ENCODE measurements around the gene TFB1M. TPM values are rescaled to one million over a fixed set of nuclear protein-coding genes. Genes with fewer than 3 reads are reported as not detected.
"Not testable (repeated sequence)": the region's sequence is repeated elsewhere in the genome, so short reads cannot be mapped to it uniquely, and the experiment has no call there.

The TFB1M gene
- total RNA-seq, 1 donor from 2014 or later, result 19.5 TPM

DNA sequence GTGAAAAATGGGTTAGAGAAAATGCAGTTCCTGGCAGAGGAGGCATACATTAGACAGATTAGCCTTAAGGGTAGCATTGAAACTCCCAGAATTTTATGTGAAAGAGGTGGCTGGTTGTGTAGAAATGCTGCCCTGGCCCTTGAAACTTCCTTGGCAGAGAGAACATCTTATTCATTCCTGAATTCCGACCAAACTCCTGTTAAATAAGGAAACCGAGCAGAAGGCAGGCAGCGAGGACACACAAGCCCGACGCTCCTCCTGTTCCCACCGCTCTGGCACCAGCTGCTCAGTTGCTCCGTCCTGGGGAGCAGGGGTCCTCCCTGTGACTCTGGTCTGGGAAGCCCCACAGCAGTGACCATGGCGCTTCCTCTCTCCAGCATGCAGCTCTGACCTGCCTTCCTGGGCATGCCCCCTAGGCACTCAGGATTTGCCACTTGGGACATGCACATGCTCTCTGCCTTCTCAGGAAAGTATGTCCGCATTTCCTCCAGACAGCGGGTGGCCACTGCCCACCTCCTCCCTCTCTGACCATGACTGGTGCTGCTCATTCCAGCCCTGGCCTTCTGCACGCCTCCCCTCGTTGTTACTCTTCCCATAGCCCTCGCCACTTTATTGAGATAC, 85.6 kb downstream of the TFB1M start:
- intact Hi-C loops (cut with DNase I), result no loop called here
- ATAC-seq (ENCODE audit: poor library complexity) (no peak), DNase-seq (no peak)

DNA sequence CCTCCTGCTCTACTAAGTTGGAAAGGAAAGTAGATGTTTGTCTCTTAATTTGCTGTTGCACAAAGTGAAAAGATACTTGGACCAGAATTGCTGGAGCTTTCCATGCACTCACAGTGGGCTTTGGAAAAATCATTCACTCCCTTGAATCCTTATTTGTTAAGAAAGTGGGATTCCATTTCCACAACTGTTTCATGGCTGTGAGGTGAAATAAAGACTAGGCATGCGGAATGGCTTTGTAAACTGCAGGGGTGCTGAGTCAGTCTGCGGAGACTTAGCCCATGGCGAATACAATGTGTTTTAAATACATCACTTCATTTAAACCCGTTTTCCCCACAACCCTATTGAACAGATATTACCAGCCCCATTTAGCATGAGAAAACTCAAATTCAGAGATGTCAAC, 87.2 kb downstream of the TFB1M start:
- intact Hi-C loops (cut with DNase I), result no loop called here
- ATAC-seq (ENCODE audit: poor library complexity), result no peak

DNA sequence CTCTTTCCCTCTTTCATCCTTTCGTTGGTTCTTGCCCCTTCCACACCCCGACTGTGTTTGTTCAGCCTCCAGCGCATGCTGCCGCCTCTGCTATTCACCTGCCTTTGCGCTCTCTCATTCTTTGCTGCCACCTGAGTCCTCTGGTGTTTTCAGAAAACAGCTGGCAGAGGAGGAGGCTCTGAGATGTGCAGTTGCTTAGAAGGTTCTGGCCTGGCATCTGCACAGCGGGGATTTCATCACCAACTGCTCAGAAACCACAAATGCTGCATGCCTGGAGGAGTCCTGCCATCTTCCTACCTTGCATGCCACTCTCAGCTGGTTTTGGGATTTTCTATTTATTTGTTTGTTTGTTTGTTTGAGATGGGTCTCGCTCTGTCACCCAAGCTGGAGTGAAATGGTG, 89.7 kb downstream of the TFB1M start:
- intact Hi-C loops (cut with DNase I), result no loop called here
- DNase-seq, result no peak
- no peak for ATAC-seq (ENCODE audit: poor library complexity)

More for the DNA sequence above, 87.2 kb downstream of the TFB1M start:
- DNase-seq, result no peak

DNA sequence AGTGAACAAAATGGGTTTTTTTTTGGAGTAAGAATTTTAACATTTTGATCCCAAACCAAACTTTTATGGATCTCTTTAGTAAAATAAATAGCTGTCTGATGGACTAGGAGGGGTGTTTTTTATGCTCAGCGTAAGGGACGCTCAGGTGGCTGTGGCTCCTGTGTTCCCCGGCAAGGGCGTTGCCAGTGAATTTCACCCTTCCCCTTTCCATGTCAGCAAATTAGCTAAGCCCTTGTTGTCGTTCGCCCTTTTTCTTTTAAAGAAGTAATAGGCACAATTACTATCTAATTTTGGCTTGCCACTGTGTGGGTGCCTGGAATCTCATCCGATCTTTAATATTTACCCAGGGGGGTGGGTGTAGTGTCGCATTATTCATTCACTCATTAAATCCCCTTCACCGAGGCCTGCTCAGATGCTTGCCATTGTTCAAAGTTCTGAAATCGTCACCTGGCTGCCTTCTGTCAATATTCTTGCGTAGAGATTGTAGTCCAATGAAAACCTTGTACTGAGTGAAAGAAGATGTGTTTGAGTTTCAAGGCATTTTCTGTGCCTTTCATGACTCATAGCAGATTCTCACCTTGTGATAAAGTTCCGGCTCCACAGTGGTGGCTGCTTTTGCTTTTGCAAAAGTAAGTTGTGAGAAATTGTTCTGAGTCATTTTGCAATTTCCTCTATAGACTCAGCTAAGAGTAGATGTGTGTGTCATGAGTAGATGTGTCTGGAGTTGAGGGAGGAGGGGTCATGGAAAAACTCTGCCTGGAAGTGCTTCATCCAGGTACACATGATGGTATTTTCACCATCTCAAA, 90.4 kb downstream of the TFB1M start:
- intact Hi-C loops (cut with DNase I), result no loop called here
- DNase-seq (no peak), ATAC-seq (ENCODE audit: poor library complexity) (no peak)

DNA sequence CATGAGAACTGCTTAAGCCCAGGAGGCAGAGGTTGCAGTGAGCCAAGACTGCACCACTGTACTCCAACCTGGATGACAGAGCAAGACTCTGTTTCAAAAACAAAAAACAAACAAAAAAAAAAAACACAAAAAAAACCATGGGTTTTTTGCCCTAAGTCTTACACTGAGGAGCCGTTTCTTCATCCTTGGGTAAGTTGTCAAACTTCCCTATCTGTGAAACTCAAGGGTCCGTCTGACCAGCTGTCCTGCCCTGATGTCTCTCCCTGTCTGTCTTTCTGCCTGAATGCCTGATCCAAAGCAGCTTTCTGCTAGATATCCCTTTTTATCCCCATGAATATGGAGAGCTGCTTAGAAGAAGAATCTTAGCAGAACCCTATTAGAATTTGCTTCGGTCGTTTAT, 91.8 kb downstream of the TFB1M start:
- no peak for DNase-seq
- ATAC-seq (ENCODE audit: poor library complexity), result no peak
- intact Hi-C loops (cut with DNase I), result no loop called here

DNA sequence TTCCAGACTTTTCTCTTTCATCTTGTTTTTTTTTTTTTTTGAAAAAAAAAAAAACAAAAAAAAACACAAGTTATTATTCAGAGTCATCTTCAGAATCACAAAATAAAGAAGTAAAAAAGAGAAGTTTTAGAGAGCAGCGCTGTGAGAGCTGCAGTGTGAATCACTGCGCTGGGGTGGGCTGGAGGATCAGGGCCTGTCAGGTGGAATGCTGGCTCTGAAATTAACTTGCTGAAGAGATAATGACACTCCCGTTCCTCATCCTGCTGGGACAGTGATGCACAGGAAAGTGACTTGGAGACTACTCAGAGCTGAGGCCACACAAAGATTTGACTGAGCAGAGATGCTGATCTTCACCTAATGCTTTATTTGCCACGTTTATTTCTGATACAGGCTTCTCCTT, 93.2 kb downstream of the TFB1M start:
- DNase-seq (no peak), ATAC-seq (ENCODE audit: poor library complexity) (no peak)
- intact Hi-C loops (cut with DNase I), result no loop called here

DNA sequence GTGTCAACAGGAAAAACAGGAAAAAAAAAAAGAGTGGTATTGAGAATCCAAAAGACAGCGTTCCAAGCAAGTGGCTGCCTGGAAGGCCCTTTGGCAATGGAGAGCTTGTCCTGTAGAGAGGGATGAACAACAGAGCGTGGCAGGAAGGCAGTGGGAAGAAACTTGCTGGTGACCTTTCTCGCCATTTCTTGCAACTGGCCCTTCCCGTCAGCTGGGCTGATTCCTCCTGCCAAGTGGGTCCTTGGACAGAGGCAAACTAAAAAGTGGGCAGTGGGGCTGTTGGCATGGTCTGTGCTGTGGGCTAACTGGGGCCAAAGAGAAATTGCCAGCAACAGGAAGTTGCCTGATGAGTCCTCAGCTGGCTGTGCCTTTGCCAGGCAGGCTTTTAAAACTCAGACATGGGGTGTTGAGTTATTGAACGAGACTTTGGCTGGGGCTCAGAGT, 94.4 kb downstream of the TFB1M start:
- intact Hi-C loops (cut with DNase I), result no loop called here
- DNase-seq, result no peak
- ATAC-seq (ENCODE audit: poor library complexity), result peak; percentile 73

DNA sequence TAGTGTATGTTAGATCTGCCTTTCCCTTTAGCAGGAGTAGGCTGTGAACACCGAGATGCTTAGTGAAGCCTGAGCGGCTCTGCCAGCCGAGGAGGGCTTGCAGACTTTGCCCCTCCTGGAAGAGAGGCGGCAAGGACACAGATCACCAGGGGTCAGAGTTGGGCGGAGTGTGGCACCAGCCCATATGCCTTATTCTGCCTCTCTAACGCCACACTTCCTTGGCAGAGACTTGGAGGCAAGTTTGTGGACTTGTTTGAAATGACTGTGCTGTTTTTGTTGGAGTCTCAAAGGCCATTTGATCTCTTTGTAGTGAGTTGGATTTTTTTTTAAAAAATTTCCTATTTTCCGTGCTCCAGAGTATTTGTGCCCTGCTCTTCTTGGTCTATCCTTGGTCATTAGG, 95.0 kb downstream of the TFB1M start:
- ATAC-seq (ENCODE audit: poor library complexity), result no peak
- intact Hi-C loops (cut with DNase I), result no loop called here
- no peak for DNase-seq

DNA sequence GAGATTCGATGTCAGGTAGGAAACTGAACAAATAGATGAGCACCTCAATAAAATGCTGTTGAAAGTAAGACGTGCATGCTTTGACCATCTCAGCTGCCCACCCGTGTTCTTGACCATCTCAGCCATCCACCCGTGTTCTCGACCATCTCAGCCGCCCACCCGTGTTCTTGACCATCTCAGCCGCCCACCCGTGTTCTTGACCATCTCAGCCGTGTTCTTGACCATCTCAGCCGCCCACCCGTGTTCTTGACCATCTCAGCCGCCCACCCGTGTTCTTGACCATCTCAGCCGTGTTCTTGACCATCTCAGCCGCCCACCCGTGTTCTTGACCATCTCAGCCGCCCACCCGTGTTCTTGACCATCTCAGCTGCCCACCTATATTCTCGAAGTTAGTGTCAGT, 95.6 kb downstream of the TFB1M start:
- DNase-seq; ATAC-seq (ENCODE audit: poor library complexity); intact Hi-C loops (cut with DNase I): not testable (repeated sequence)

DNA sequence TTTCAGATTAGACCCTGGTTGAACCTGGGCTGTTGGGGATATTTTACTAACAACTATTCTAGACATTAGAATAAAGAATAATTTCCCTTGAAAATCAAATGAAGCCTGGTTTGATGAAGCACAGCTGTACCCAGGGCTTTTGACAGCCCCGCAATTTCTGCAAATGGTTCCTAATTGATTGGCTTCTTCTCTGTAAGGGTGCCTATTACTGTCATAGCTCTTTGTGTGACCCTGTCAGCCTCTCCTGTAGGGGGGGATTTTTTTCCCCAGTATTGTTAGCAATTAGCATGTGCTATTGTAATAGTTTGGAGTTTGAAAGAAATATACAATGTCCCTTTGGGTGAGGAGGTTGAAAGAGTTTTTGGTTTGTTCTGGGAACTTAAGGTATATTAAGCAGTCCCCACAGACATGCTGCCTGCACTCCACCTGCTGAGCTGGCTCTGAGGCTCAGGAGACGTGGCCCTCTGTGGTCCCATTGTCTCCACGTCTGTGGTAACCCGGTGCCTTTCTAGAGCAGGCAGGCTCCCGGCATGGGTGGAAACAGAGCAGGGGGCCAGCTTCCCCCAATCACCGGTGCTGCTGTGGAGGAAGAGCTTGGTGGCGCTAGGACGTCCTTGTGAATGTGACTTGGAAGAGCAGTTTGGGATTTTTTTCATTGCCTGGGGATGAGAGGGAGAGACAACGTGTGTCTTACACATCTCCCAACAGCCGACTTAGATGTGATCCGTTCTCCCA, 97.8 kb downstream of the TFB1M start:
- DNase-seq (no peak), ATAC-seq (ENCODE audit: poor library complexity) (no peak)
- intact Hi-C loops (cut with DNase I), result no loop called here

DNA sequence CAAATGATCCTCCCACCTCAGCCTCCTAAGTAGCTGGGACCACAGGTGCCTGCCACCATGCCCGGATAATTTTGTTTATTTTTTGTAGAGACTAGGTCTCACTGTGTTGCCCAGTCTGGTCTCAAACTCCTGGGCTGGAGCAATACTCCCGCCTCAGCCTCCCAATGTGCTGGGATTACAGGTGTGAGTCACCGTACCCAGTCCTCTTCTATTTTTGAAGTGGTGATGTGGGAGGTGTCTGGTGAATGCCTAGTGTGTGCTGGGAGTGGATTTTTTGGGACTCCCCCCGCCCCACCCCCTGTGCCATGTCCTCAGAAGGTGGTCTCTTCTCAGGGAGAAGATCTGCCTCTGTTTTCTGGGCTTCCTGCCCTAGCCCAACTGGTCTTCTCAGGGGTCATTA, 98.4 kb downstream of the TFB1M start:
- intact Hi-C loops (cut with DNase I), result no loop called here
- DNase-seq (no peak), ATAC-seq (ENCODE audit: poor library complexity) (no peak)

DNA sequence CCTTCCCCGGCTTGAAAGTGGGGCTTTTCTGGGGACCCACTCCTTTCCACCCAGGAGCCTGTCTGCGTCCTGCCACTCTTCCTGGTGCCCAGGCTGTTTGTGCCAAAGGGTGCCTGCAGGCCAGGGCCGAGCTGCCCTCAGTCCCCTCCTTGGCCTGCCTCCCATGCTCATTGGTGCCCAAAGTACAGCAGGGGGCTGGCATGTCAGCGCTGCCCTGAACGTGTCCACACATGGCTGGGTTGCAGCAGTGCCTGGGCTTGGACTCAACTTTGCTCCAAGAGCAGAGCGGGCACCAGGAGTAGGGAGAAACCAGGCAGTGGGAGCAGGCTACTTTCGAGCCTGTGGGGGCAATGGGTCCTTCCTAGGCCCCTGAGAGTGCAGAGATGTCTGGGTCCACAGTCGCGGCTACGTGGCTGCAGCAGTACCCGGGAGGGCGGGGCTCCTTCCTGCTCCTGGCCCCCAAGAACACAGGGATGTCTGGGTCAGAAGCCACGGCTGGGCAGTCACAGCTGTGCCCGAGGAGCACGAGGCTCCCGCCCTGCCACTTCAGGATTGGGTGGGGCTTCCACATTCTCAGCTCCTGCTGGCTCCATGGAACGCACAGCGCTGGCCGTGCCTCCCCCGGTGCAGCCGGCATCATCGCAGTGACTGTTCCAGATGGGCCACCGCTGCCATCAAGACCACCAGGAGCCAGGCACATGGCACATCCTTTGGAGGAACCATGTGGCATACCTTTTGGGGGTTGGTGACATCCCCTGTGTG, 100.5 kb downstream of the TFB1M start:
- intact Hi-C loops (cut with DNase I), result no loop called here
- DNase-seq (no peak), ATAC-seq (ENCODE audit: poor library complexity) (no peak)

DNA sequence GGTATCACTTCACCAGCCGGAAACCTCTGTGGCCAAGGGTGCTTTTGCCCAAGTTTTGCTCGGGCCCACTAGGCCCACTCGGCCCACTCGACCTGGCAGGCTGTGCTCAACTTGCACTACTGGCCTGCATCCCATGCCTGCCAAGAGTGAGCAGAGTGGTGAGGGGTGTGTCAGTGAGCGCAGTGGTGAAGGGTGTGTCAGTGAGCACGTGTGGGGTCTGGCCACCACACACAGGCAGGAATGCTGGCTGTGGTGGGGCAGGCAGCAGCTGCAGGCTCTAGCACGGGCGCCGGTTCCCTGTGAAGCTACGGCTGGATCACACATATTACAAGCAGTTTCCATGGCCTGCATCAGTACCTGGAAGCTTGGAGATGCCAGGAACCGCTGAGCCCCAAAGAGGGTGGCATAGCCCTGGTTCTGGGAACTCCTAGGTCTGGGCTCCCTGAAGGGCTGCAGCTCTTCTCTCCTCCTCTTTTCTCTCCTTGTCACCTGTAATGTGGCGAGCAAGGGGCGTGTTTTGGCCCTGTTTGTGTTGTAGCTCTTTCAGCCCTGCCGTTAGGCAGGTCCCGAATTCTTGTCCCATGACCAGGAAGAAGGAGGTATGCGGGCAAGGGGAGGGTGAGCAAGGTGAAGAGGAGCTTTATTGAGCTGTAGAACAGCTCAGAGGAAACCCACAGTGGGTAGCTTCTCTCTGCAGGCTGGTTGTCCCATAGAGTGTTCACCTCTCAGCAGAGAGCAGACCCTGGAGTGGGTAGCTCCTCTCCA, 101.5 kb downstream of the TFB1M start:
- ATAC-seq (ENCODE audit: poor library complexity) (no peak), DNase-seq (no peak)
- intact Hi-C loops (cut with DNase I), result no loop called here

DNA sequence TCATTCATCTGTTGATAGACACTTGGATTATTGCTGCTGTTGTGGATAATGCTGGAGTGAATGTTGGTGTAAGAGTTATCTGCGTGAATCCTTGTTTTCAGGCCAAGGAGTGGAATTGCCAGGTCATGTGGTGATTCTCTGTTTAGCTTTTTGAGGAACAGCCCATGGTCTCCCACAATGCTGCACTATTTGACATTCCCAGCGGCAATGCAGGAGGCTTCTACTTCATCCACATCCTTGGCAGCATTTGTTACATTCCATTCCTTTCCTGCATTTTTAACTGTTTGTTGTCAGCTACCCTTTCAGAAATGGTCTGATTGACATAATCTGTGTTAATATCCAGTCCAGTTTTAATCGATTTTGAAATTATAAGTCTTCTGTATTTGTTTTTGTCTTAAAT, 102.2 kb downstream of the TFB1M start:
- intact Hi-C loops (cut with DNase I), result no loop called here
- DNase-seq, result no peak
- no peak for ATAC-seq (ENCODE audit: poor library complexity)

DNA sequence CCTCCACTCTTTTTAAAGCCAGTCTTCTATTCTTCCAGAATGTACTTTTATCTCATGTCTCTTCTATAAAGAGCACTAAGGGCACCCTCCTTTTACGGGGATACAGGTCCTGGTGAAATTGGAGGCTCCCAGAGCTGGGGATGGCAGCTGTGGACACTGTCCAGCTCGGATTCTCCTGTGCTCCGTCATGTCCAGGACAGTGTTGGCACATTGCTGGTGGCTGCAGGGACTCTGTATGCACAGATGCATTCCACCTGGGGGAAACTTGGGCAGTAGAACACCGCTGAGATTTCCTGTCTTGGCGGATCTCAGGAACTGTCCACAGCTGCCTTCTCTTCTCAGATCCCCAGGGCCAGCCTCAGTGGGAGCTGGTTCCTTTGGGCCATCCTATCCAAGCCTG, 107.1 kb downstream of the TFB1M start:
- no peak for DNase-seq
- intact Hi-C loops (cut with DNase I), result no loop called here
- no peak for ATAC-seq (ENCODE audit: poor library complexity)

Data from Right ventricle myocardium superior (tissue), 1 donor.